ENCODE measurements around the gene RNF169.
"Not testable (repeated sequence)": the region's sequence is repeated elsewhere in the genome, so short reads cannot be mapped to it uniquely, and the experiment has no call there.

Gene RNF169

GRCh38 chr11:74824285-74824982, 75.8 kb downstream of the RNF169 start:
- no peak for DNase-seq

GRCh38 chr11:74825596-74825995, 76.9 kb downstream of the RNF169 start:
- not testable (repeated sequence) for DNase-seq

GRCh38 chr11:74826901-74827300, 78.3 kb downstream of the RNF169 start:
- DNase-seq: no peak

- DNase-seq: no peak
These were observed 88.5 kb downstream of the RNF169 start for GRCh38 chr11:74837191-74837590.

GRCh38 chr11:74838188-74838587, 89.5 kb downstream of the RNF169 start:
- no peak for DNase-seq

- peak; percentile 4 for DNase-seq
These were observed 90.8 kb downstream of the RNF169 start for GRCh38 chr11:74839446-74839845.

GRCh38 chr11:74839971-74840370, 91.3 kb downstream of the RNF169 start:
- DNase-seq: peak; percentile 34

- DNase-seq: no peak
These were observed 91.8 kb downstream of the RNF169 start for GRCh38 chr11:74840486-74840885.

GRCh38 chr11:74842967-74843366, 94.3 kb downstream of the RNF169 start:
- no peak for DNase-seq

GRCh38 chr11:74844072-74844471, 95.4 kb downstream of the RNF169 start:
- DNase-seq: no peak

- DNase-seq: no peak
These were observed 96.2 kb downstream of the RNF169 start for GRCh38 chr11:74844865-74845264.

- DNase-seq: no peak
These were observed 97.4 kb downstream of the RNF169 start for GRCh38 chr11:74845978-74846517.

GRCh38 chr11:74846770-74847169, 98.1 kb downstream of the RNF169 start:
- DNase-seq: no peak

- DNase-seq: no peak
These were observed 98.7 kb downstream of the RNF169 start for GRCh38 chr11:74847395-74847794.

- DNase-seq: no peak
These were observed 99.2 kb downstream of the RNF169 start for GRCh38 chr11:74847895-74848294.

GRCh38 chr11:74849525-74850391, 101.1 kb downstream of the RNF169 start:
- no peak for DNase-seq

GRCh38 chr11:74853223-74853622, 104.6 kb downstream of the RNF169 start:
- no peak for DNase-seq

- DNase-seq: no peak
These were observed 112.1 kb downstream of the RNF169 start for GRCh38 chr11:74860743-74861142.

GRCh38 chr11:74863410-74863809, 114.8 kb downstream of the RNF169 start:
- no peak for DNase-seq

- DNase-seq: no peak
These were observed 117.9 kb downstream of the RNF169 start for GRCh38 chr11:74866557-74866956.

GRCh38 chr11:74870485-74870884, 121.8 kb downstream of the RNF169 start:
- peak; percentile 7 for DNase-seq

- no peak for DNase-seq
These were observed 122.4 kb downstream of the RNF169 start for GRCh38 chr11:74871037-74871436.

- peak; percentile 7 for DNase-seq
These were observed 128.5 kb downstream of the RNF169 start for GRCh38 chr11:74877132-74877531.
